DMS79 treated with DMSO at 0.1 percent for 48 hours (cell line): Measurements from ENCODE around the gene ARID1B.

Experiments used
- DNase-seq: peaks from one replicate; lab custom pipeline; 2025; lab: John Stamatoyannopoulos, UW

Gene ARID1B

DNA sequence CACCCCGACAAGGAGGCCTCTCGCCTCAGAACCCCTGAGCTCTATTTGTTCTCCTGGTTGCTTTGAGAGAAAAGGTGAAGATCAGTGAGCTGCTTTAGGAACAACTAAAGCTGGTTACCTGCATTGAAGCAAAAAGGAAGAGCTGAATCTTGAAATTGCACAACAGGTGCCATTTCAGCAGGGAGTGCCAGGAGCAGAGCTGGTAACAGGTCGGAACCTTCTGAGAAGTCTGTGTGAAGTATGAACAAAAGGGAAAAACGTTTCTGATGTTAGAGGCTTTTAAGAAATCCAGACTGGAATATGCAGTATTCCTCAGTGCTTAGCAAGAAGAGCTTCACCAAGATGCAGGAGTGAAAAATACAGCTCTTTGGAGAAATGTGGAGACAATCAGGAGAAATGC is 382.2 kb downstream of the ARID1B start:
- DNase-seq: no peak

DNA sequence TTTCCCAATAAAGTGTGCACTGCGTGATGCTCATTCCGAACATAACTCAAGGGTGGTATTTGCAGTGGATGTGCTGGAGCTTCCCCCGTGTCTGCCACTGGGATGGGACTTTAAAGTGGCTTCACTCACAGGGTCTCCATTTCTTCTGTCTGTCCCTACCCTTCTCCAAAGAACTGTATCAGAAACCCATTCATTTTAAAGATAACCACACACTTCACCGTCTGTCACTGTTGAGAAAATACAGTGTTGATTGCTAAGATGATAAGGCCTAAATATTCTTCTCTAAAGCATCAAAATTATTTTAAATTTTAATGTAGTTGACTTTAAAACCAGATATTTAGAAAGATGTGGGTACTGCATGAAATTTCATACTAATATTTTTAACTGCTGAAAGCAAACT is 384.7 kb downstream of the ARID1B start:
- DNase-seq: no peak

DNA sequence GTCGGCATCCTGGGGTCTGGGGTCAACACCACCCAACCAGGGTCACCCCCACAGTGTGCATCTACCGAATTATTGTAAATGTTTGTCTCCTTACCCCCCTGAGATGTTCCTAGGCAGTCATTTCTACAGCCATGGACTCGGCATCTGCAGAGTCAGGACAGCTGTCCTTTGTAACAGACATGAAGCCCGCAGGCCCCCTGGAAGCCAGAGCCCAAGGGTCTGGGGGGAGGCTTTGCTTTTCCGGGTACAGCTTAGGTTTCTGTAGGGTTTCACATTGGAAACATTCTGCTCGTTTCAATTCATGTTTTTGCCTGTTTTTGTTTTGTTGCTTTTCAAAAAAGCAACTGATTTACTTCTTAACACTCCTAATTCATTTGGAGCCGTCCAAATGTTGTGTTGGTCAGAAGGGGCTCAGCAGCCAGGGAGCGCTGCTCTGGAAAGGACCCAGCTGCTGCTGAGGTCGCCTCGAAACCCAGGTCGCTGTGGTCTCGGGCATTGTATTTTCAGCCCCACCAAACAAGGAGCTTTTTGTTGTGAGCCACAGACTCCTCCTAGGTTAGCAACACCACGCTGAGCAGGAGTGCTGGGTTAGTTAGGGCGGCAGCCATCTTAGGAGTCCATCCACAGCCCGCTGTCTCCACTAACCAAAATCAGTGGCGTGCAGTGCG is 385.7 kb downstream of the ARID1B start:
- no peak for DNase-seq

DNA sequence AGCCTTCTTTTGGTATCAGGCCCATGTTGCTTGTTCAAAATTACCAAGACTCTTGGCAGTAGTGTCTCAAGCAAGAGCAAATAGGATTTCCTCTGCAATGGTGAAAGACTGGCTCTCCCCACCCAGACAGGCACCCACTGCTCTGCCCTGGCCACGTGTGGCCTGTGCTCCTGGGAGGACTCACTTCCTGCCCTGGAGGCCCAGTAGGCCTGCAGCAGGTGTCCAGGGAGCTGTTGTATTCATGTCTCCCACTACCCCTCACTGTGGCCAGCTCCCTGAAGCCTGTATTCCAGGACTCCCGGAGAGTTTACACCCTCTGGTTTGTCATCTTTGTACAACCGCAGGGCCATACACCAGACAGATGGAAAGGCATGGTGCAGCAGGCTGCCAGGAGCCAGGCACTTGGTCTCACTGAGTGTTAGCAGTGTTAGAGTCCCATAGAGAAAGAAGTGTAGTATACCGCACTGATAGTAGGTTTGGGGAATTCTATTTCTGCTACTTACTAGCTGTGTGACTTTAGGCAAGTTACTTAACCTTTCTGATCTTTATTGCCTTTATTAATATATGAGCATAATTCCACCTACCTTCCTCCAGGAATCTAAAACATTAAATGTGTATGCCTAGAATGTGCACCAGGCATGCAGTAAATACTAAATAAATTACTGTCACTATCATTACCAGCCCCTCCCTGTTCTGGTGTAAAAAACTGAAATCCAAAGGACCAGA is 386.4 kb downstream of the ARID1B start:
- no peak for DNase-seq

DNA sequence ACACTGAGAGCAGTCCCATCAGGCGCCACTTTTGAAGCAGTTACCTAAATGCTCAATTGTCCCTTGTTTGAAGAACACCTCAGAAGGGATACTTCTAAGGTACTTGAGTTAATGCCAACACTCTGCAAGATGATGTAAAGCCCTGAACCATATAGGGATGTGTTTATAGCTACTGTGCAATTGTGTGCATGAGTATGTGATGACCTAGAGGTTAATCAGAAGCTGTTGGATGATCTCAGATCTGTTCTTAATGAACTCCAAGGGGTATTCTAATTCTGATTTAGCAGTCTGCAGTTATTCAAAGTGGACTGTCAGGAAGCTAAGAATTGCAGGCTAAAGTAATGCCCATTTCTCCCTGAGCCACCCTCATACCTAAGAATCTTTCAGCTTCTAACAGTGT is 387.8 kb downstream of the ARID1B start:
- no peak for DNase-seq

DNA sequence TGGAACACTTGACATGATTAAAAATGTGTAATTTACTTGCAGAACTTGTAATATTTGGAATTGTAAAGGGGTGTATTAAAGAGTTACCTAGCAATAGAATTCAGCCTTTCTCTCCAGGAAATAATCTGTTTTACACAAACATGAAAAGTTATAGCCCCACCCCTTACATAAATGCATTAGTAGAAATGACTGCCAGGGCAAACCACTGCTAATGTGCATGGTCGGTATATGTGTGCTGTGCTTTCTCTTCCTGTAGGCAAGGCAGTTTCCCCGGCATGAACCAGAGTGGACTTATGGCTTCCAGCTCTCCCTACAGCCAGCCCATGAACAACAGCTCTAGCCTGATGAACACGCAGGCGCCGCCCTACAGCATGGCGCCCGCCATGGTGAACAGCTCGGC is 389.6 kb downstream of the ARID1B start:
- no peak for DNase-seq

DNA sequence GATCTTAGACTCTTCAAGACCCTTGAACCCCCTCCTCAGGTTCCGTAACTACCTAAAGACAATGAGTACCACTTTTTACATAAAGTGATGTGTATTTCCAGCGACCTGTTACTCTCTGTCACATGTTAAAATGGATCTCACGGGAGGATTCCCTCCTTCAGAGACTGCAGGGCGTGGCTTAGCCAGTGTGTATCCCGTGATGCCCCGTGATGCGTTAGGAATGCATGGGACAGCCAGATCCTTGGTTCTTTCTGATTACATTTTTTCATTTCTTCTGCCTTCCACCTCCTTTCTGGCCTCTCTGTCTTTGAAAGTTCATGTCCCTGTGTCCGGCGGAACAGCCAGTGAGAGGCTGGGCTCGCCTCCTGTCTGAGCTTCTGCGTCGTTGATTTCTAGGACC is 390.7 kb downstream of the ARID1B start:
- DNase-seq: no peak

DNA sequence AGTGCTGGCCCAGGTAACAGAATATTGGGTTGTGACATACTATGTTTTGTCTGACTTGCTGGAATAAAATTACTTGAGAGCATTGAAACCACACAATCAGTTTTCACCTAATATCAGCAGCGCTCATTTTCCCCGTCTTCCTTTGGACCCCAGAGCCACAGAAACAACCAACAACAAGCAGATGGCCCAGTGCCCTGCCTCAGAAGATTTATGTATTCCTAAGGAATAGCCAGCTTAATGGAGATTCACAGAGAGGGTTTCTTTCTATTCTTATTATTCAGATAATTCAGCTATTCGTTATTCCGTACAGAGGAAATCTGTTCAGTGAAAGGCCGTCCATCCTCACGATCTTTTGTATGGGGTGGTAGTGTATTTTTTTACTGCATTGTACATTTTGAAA is 391.3 kb downstream of the ARID1B start:
- DNase-seq: no peak

DNA sequence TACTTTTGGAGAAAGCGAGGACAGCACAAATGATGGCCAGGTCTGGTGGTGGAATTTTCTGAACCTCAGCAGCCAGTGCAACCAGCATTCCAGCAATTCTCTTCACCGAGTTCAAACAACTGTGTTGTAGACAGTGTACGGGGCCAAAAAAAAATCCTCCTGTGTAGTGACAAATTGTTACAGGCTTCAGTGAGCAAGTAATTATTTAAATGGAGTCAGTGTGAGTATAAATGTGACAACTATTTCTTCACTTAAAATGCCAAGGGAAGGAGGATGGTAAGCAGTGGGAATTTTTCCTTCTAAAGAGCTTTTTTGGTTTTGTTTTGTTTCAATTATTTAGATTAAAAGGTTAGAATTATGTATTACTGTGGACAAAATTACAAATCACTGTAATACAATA is 392.0 kb downstream of the ARID1B start:
- no peak for DNase-seq

DNA sequence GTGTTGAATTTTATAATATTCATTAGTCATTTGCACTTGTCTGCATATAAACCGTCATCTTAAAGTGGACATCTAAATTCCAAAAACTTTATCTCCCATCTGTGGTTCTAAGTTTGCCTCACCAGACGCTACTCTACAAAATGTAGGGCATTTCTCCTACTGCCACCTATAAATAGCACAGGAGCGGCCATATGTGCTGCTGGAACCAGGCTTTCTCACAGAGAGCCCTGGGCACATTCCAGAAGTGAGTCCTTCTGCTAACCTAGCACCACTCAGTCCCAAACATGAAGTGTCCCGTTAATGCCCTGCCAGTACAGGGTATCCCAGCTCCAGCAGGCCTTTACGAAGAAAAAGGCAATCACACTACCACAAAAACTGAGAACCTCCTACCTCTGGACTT is 392.5 kb downstream of the ARID1B start:
- DNase-seq: no peak

DNA sequence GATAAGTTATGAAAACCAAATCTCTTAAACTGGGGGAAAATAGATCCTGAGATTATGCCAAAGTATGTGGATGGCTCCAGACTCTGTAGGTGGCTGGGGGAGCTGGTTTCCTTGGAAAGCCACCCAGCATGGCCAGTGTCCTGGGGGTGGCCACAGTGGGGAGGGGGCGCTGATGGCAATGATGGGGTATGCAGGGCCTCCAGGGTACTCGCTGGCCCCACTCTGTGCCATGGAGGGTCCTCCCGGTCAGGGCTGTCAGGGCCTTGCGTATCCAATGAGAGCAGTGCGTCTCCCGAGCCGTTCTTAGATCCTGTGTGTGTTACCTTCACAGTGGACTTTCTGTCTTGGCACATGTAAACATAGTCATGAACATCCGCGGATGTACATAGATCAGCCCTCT is 393.4 kb downstream of the ARID1B start:
- no peak for DNase-seq

DNA sequence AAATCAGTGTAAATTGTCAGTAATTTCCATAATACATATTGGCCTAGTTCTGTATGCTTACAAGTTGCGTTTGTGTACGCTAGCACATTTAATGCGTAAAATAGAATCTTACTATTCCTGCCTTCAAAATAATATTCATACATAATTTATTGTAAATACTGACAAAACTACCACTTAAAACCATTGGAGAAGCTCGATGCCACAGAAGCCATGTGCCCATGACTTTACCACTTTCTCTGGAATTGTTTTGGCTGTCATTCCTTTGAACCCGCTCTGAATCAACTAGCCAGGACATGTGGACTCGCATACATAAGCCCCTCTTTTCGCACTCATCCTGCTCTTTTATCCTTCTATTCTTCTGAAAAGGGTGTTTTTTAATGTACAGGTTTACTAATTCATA is 394.6 kb downstream of the ARID1B start:
- no peak for DNase-seq

DNA sequence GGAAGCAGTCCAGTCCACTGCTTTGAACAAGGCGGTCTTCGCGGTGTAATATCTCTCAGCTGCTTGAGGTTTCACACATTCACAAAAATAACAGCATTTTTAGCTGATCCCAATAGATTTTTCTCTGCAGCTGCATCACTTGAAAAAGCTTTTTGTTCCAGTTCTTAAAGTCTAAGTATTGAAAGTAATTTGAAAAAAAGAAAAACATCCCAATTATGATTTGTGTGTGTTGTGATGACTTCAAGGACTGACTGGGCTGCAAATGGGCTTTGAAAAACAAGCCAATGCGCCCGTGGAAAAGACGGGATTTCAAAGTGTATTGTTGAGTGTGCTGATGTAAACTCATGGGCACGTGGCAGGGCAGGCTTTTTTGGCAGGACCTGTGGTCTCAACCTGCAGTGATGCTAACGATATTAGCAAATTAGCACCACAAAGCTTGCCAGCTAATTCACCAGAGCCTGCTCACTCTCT is 395.1 kb downstream of the ARID1B start:
- DNase-seq: peak; percentile 48

DNA sequence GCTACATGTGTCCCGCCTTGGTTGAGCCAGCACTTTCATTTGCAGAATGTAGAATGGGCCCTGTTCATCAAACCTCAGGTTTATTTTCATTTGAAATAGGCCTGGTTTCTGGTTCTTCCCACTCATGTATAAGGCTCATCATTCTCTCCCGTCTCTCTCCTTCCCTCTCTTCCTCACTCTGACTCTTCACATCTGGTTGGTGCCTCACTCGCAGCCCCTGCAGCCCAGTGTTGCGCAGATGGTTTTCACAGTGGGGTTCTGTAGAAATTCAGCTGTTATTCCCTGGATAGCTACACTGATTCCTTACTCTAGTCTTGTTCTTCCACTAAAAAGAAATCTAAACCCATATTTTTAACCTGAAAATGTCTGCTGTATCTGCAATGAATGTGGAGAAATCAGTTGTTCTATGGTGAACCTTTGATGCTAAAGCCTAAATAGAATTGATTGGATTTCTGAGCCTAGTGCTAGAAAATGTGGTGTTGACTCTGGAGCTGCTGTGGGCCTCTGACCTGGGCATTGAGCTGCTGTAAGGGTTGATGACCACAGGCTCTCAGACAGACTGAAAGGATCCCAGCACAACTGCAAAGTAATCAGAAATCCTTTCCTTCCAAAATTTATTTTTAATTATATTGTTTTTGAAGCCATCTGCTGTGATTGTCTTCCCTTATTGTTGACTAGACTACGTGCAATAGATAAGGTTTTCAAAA is 395.8 kb downstream of the ARID1B start:
- DNase-seq: no peak

DNA sequence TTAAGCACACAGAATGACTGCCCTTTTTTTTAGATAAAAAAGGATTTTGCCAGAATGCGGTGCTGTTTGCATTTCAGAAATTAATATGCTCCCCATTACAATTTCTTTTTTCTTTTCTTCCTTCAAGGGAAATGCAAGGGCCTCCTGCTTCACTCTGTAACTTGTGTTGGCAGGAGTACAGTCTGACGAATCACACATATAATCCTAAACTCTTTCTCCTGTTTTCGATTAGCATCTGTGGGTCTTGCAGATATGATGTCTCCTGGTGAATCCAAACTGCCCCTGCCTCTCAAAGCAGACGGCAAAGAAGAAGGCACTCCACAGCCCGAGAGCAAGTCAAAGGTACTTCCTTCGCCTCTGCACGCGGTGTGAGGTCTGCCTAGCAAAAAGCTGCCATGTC is 396.6 kb downstream of the ARID1B start:
- no peak for DNase-seq

DNA sequence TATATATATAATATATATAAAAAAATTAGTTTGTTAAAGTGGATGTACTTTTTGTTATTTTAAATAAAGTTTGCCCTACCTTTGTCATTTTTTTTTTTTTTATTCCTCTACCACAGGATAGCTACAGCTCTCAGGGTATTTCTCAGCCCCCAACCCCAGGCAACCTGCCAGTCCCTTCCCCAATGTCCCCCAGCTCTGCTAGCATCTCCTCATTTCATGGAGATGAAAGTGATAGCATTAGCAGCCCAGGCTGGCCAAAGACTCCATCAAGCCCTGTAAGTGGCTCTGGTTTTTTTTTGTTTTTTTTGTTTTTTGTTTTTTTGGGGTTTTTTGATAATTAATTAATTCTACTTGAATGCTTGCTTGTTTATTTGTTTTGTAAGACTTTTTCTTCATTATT is 397.6 kb downstream of the ARID1B start:
- no peak for DNase-seq

DNA sequence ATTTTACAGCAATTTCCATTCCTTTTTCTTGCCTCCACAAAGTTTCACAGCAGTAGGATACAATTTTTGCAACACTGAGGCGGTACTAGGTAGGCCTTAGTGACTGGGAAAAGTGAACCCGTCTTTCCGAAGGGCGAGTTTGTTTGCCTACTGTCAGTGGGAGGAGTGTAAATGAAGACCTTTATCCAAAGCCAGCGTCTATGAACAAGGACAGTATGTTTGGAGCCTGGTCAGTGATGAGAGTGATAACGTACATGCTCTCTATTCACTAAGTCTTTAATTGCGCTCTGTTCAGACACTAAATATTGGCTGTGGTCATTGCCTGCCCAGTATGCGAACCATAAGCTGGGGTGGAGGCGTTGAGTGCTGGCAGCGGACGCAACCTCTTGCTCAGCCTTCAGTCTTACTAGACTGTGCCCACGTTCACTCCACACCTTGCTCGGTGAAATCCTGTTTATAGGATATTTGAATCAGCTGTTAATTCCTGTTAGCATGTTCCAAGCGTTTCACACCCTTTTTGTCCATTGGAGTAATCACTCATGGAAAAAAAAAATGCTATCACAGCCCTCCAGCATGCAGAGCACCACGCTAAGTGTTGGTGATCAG is 400.7 kb downstream of the ARID1B start:
- DNase-seq: no peak

DNA sequence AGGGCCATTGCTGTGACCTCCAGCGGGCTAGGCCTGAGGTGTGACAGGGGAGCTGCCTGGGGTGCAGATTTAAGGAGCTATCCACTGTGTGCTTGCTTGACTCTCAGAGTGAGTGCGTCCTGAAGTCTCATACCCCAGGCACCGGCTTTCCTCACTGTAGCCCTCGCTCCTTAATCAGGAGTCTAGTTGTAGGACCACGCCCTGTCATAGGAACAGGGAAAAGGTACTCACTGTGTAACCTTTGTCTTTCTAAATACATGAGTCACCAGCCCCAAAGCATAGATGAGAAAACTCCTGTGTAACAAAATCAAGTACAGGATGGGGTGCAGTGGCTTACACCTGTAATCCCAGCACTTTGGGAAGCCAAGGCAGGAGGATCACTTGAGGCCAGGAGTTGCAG is 404.5 kb downstream of the ARID1B start:
- DNase-seq: no peak

DNA sequence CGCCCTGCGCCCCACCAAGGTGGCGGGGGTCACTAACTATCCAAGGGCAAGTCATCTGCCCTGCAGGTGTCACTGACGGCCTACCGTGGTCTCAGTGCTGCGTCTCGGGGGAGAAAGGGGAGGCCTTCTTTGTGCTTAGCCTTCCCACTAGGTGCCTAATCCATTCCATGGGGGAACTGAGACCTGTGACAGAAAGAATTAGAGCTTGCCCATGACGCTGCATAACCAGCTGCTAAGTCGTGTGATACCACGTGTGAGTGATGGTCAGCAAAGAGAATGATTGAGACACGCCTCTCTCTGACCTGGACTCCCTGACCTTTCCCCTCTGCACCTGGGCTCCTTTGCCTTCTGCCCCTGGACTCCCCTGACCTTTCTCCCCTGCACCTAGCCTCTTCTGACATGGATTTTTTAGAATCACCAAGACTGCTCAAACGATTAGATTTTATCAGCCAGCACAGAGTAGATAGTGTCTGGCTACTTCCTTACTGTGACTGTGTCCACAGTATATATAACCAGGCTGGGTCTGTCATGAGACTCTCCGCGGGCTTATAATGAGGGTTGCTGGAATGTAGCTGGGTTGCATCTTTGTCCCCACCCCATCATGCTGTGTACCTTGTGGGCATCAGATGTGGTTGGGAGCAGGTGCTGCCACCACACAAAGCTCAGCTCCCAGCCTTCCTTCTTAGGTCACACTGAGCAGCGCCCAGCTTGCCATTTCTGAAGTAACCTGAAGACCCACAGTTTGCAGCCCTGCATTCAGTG is 405.5 kb downstream of the ARID1B start:
- DNase-seq: no peak

DNA sequence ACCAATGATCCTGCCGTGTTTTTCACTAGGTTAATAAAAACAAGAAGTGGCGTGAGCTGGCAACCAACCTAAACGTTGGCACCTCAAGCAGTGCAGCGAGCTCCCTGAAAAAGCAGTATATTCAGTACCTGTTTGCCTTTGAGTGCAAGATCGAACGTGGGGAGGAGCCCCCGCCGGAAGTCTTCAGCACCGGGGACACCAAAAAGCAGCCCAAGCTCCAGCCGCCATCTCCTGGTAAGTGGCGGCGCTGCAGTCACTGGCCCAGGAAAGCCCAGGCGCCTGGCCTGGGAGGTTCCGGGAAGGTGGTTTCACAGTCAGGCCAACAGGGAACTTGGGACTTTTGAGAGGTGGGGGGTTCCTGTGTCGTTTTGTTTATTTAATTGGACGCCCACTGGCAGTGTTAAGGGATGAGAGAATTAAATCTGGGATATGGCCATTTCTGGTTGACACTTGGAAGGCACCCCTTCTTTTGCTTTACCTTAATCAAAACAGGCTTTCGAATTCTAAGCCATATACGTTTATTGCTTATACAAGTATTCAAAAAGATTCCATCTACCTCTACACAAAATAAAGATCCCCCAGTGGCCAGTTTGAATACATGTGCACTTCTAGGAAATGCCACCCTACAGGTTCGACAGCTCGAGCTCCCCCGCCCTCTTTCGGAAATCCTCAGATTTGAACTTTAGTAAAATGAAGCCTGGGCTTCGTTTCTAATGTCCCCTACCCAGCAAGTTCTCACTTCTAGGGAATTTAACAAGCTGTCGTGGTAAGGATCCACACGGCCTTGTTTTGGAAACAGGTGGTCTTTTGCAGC is 407.2 kb downstream of the ARID1B start:
- peak; percentile 94 for DNase-seq

DNA sequence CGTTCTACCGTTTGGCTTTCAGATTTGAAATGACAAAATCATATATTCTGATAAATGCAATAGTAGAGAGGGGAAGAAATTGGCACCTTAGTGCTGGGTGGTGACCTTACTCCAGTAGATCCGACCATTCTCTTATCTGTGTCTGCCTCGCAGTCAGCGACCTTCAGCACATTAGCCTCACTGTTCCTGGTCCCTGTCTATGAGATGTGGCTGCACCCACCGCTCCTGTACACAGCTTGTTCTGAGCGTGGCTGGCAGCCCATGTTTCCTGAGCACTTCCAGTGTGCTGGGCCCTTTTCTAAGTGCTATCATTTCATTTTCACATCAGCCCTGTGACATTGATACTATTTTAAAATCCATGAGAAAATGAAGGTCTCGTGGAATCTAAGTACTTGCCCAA is 408.0 kb downstream of the ARID1B start:
- DNase-seq: no peak
